NCI-H446 treated with DMSO at 0.1 percent for 48 hours (cell line): ENCODE results near the gene FSTL5.

Experiments
- DNase-seq: peaks from one replicate; lab custom pipeline; 2025; lab: John Stamatoyannopoulos, UW

Gene FSTL5

GRCh38 chr4:161577579-161578301, 586.1 kb downstream of the FSTL5 start:
- no peak for DNase-seq

DNA sequence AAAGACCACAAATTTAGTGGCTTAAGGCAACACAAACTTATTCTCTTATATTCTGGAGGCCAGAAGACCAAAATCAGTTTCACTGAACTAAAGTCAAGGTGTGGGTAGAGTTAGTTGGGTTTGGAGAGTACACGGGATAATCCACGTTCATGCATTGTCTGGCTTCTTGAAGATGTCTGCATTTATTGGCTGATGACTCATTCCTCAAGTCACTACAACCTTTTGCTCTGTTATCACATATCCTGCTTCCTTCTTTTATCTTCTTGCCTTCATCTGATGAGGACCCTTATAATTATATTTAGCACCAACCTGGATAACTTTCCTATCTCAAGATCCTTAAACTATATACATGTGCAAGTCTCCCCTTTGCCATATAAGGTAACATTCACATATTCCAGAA, 590.0 kb downstream of the FSTL5 start:
- DNase-seq = no peak

- no peak for DNase-seq
These were observed 599.5 kb downstream of the FSTL5 start for GRCh38 chr4:161564230-161564834.

DNA sequence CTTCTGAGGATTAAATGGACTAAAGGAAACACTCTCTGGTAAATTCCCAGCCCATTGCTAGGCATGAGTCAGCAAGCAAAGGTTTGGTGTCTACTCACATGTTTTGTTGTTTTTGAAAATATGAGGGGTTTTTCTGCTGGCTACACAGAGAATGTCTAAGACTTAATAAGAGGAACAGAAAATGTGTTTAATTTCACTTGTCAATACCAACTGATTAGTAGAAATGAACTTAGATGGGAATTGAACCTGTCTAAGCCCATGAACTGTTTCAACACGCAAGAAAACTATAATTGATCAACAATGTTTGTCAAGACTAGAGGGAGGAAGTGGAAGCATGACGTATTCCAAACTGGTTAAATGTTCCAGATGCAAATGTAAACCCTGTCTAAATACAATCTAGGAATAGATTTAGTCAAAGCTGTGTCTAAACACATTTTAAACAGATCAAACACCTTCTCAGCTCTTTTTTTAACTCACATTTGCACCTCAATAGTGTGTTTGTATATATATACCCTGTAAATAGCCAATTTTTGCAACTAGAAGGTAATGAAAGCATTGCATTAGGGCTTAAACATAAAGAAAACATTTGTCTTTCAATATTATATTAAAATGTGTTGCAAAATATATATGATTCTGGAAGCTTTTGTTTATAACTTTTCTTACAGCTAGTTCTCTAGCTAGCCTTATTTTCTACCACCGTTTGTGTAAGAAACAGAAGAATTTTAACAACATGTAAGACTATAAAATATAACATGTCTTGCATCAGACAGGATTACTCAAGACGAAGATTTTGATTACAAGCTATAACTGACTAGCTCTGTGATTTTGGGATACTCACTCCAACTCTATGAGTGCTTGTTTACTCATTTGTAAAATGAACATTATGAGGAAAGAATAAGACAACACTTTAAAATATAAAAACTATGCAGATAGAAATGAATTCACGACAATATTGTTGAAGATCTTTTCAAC, 607.8 kb downstream of the FSTL5 start:
- no peak for DNase-seq

DNA sequence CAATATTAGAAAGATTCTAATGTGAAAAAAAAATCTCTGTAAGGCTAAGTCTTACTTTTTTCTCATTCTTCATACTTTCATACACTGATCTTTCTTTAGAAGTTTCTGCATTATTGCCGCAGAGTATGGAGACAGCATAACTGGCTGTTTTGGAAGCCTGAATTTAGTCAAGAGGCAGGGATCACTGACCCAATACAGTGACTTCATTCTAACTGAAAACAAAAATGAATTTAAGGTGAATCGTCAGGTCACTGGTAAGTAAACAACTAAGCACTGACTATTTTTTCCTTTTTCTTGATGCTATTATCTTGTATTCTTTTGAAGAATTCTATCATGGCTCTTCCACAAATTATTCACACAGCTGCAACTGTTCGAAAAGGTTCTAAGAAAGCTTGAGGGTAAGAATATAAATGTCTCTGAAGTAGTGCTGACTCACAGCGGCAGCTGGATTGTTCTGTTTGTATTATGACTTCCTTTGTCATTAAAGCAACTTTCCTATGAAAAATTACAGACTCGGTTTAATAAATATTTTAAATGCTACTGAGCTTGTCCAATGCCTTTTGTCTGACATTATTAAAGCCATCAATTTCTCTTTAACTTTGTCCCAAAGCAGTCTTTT, 609.3 kb downstream of the FSTL5 start:
- DNase-seq = no peak

GRCh38 chr4:161546902-161547301, 616.9 kb downstream of the FSTL5 start:
- peak; percentile 26 for DNase-seq

DNA sequence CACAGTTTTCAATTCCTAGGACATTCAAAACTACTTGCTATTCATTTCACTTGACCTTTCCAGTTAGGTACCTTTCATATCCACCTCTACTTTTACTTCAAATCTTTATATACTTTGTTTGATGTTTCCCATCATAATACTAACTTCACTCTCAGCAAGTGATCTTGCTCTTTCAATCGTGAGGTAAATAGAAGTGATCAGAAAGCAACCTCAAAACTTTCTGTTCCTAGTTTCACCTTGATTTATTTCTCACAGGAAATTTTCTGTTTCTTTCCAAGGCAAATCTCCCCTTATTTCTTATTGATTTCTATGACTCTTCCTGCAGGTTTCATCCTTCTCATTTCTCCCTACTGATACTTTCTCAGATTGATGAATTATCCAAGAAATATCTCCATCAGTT, 623.5 kb downstream of the FSTL5 start:
- DNase-seq = no peak

DNA sequence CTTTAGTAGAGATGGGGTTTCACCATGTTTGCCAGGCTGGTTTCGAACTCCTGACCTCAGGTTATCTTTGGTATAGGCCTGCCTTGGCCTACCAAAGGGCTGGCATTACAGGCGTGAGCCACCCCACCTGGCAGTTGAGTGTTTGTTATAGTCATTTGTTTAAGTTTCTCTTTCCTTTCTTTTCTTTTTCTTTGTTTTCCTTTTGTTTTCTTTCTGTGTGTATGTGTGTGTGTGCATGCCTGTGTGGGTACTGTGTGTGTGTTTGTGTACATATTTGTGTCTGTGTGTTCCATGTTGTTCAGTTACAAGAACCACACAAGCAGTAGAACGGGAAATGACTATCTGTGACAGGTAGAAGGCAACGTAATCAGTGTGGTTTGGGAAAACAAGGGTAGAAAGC, 624.9 kb downstream of the FSTL5 start:
- no peak for DNase-seq

DNA sequence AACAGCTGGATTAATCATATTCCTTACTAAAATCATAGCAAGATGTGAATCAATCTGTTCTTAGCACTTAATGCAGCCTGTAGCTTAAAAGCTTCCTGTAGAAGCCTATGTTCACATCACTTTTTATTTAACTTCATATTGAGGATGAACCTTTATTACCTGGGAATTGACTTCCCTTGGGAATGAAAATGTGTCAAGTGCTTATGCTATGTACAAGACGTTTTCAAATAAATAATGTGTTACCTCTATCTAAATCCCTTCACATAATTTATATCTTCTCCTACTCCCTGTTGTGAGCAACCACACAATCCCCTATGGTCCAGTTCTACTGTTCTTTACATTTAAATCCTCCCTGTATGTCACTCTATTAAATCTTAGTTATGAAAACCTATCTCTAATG, 633.1 kb downstream of the FSTL5 start:
- DNase-seq = no peak

- DNase-seq = no peak
These were observed 638.7 kb downstream of the FSTL5 start for GRCh38 chr4:161525121-161525520.

- no peak for DNase-seq
These were observed 641.8 kb downstream of the FSTL5 start for GRCh38 chr4:161522031-161522430.

GRCh38 chr4:161519611-161520010, 644.2 kb downstream of the FSTL5 start:
- no peak for DNase-seq

DNA sequence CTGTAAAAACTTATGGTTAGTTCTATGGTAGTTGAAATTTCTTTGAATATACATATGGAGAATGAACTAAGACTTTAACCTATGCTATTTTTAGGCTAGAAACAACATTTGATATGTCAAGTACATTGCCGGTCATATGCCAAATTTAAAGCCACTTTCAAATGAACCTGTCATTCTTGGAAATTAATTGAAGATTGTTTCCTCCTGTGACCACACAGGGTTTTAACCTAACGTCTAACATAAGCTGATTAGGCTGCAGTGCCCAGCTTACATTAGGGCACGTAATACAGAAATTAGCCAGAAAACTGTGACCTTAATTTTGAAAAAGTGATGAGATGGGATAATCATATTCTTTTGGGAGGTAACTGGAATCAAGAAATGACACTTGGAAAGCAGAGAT, 645.9 kb downstream of the FSTL5 start:
- DNase-seq = no peak

- DNase-seq = no peak
These were observed 658.7 kb downstream of the FSTL5 start for GRCh38 chr4:161505141-161505540.

- DNase-seq = no peak
These were observed 665.6 kb downstream of the FSTL5 start for GRCh38 chr4:161498155-161498554.

GRCh38 chr4:161486461-161486860, 677.3 kb downstream of the FSTL5 start:
- no peak for DNase-seq

GRCh38 chr4:161466316-161466715, 697.5 kb downstream of the FSTL5 start:
- no peak for DNase-seq

GRCh38 chr4:161463436-161463835, 700.4 kb downstream of the FSTL5 start:
- no peak for DNase-seq

GRCh38 chr4:161457906-161458305, 705.9 kb downstream of the FSTL5 start:
- DNase-seq = no peak

DNA sequence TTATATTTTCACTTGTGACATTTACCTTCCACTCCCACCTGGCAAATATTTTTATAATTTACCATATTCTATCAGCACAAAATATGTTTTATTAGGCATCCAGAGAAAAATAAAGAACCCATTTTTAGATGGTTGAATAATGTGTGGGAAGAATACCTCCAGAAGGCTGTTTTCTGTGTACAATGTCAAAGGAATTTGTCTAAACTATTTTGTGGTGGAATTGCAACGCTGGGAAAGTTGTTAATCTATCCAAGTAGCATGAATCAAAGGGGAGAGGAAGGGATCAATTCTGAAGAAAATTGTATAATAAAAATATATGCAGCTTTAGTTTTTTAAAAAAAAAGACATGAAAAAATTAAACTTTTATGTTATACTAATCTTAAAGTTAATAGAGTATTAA, 706.5 kb downstream of the FSTL5 start:
- DNase-seq = no peak

- DNase-seq = no peak
These were observed 708.9 kb downstream of the FSTL5 start for GRCh38 chr4:161454860-161455259.

DNA sequence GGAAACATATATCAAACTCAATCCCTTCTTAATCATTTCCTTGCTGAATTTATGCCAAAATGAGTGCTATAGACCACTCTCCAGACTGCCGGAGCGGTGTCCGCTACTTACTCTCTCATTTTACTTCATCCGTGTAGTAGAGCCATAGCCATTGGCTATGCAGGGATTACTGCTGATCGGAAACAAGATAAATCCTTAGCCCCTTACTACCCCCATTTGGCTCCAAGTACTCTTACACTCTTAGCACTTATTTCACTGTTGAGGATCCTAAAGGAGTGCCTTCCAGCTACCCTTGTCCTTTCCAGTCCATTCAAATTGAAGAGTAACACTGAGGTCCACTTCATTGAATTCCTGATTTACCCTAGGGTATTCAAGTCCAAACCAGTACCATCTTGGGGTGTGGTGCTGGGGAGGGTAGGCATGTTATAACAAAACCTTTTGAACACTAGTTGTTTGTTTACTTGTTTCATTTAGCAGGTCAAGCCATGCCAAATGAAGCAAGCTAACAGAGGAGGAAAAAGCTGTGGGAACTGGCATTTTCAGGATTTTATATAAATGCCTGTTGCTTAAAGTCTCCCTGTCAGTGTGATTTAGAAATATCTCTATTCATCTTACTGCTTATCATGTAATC, 715.1 kb downstream of the FSTL5 start:
- no peak for DNase-seq
